ENCODE measurements around the gene KRT13. TPM values are rescaled to one million over a fixed set of nuclear protein-coding genes. Genes with fewer than 3 reads are reported as not detected.

The KRT13 gene
- total and polyA plus RNA-seq, 9 of the 15 experiments (the other 6 are each of a cell fraction or from before 2014, with no cell fraction given), result 0.11 to 1.1 (median 0.24) TPM; not detected in 3

DNA sequence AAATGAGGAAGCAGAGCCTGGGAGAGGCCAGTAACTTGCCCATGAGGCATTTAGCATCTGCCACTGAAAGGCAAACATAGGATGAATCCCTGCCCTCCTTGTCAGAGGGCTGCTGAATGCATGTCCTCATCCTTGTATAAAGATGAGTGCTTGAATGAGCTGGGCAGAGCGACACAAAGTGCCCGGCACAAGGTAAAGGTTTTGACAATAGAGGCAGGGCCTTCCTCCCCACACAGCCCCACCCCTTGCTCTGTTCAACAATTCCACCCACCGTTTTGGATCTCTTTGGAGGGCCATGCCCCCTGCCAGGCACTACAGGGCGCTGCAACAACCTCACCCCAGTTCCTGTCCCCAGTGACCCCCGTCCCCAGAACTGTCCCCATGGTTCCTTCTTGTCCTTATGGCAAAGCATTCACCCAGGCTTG is 24.1 kb upstream of the KRT13 start:
- peaks cover 45 to 64% of the 10 kb centered on the region in 2 experiments for H3K4me1 ChIP-seq (replicated peaks in 1 of 2; ENCODE audit: control insufficient read depth in 2 of 2, insufficient read depth in 2 of 2, low read length in 2 of 2)
- in situ Hi-C loops (cut with MboI), result no loop called here
- TF ChIP-seq ILF3 (IDR thresholded peaks at IDR 0.05; ENCODE audit: borderline replicate concordance), result no peak
- TF ChIP-seq CUX1 (CRISPR knock-in tag; IDR thresholded peaks at IDR 0.05), result 0 out of 2 replicates have a peak, but pooled peaks have one; percentile 34
- TF ChIP-seq, protein P1, sequence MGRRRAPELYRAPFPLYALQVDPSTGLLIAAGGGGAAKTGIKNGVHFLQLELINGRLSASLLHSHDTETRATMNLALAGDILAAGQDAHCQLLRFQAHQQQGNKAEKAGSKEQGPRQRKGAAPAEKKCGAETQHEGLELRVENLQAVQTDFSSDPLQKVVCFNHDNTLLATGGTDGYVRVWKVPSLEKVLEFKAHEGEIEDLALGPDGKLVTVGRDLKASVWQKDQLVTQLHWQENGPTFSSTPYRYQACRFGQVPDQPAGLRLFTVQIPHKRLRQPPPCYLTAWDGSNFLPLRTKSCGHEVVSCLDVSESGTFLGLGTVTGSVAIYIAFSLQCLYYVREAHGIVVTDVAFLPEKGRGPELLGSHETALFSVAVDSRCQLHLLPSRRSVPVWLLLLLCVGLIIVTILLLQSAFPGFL (CRISPR knock-in tag; IDR thresholded peaks at IDR 0.05), result 0 out of 2 replicates have a peak, but pooled peaks have one; percentile 14
- no peak for TF ChIP-seq ZBTB49 (CRISPR knock-in tag; IDR thresholded peaks at IDR 0.05; ENCODE audit: borderline replicate concordance)
- TF ChIP-seq ZNF232 (CRISPR knock-in tag; IDR thresholded peaks at IDR 0.05), result no peak
- TF ChIP-seq, protein P2, sequence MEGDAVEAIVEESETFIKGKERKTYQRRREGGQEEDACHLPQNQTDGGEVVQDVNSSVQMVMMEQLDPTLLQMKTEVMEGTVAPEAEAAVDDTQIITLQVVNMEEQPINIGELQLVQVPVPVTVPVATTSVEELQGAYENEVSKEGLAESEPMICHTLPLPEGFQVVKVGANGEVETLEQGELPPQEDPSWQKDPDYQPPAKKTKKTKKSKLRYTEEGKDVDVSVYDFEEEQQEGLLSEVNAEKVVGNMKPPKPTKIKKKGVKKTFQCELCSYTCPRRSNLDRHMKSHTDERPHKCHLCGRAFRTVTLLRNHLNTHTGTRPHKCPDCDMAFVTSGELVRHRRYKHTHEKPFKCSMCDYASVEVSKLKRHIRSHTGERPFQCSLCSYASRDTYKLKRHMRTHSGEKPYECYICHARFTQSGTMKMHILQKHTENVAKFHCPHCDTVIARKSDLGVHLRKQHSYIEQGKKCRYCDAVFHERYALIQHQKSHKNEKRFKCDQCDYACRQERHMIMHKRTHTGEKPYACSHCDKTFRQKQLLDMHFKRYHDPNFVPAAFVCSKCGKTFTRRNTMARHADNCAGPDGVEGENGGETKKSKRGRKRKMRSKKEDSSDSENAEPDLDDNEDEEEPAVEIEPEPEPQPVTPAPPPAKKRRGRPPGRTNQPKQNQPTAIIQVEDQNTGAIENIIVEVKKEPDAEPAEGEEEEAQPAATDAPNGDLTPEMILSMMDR (IDR thresholded peaks at IDR 0.05 in 2 of 3, conservative IDR thresholded peaks at IDR 0.05 in 1 of 3; ENCODE audit: insufficient read depth in 2 of 3, low read depth in 1 of 3, low read length in 3 of 3), result 0 out of 6 replicates have a peak, but pooled peaks of 1 of the 3 experiments have one; percentile 3
- TF ChIP-seq, protein P3, sequence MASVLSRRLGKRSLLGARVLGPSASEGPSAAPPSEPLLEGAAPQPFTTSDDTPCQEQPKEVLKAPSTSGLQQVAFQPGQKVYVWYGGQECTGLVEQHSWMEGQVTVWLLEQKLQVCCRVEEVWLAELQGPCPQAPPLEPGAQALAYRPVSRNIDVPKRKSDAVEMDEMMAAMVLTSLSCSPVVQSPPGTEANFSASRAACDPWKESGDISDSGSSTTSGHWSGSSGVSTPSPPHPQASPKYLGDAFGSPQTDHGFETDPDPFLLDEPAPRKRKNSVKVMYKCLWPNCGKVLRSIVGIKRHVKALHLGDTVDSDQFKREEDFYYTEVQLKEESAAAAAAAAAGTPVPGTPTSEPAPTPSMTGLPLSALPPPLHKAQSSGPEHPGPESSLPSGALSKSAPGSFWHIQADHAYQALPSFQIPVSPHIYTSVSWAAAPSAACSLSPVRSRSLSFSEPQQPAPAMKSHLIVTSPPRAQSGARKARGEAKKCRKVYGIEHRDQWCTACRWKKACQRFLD (CRISPR knock-in tag; IDR thresholded peaks at IDR 0.05), result peak; percentile 83; the same call in 1 of the 2 replicates

More for the DNA sequence above, 24.1 kb upstream of the KRT13 start:
- Histone ChIP-seq H3K9me1 (ENCODE audit: control insufficient read depth, insufficient read depth, low read length) (no peaks in the 10 kb centered on the region), H3K4me3 (peak overlapping the region; percentile 11; the same call in 1 of the 2 replicates), H3K4me2 (ENCODE audit: insufficient read depth, low read length) (peak overlapping the region; percentile 87), H3K9me3 (replicated peaks; ENCODE audit: control insufficient read depth, insufficient read depth, low read depth, low read length) (no peaks in the 10 kb centered on the region), H2AFZ (ENCODE audit: low read depth, low read length) (peak overlapping the region; percentile 80; the same call in 1 of the 2 replicates), H4K20me1 (replicated peaks; ENCODE audit: control insufficient read depth, insufficient read depth, low read length) (no peaks in the 10 kb centered on the region; the same call in 1 of the 2 replicates), H3K79me2 (ENCODE audit: control insufficient read depth, insufficient read depth, low read length) (peaks cover 32% of the 10 kb centered on the region), H3K36me3 (ENCODE audit: control insufficient read depth, insufficient read depth, low read length) (peaks cover 15% of the 10 kb centered on the region; the same call in 1 of the 3 replicates), H3K27me3 (ENCODE audit: control insufficient read depth in 2 of 2, insufficient read depth in 2 of 2, low read length in 2 of 2) (no peaks in the 10 kb centered on the region), H3K9ac (ENCODE audit: insufficient read depth in 1 of 2, low read depth in 2 of 2, low read length in 2 of 2) (peak overlapping the region; percentile 62 to 86; a peak in 3 of 4 replicates), H3K27ac (ENCODE audit: extremely low read depth, low read depth, low read length) (peak overlapping the region; percentile 94)
- CTCF ChIA-PET (ENCODE audit: low intra/inter-chr PET ratio), result interaction anchor here (0.6 to 0.7 kb wide), 2 partner anchors 55 to 173 kb away, joined by 3 to 6 read pairs; no protein-coding TSS in a partner anchor
- DNase-seq (ENCODE audit: extremely low read depth in 1 of 4, low spot score in 3 of 4), result peak in 1 of 4 experiments; percentile 37
- intact Hi-C loops (cut with micrococcal nuclease), result no loop called here
- BruUV-seq (replicated peaks), result no TSS peak
- peak; percentile 1 for ATAC-seq
- peak; percentile 35 for FAIRE-seq
- 17% methylated on average over 5 of the region's 5 CpGs for WGBS (ENCODE audit: insufficient coverage, low coverage, missing lambda C conversion rate)
- POLR2A ChIA-PET, result interaction anchor here (0.7 to 4.3 kb wide), 7 partner anchors 10 to 160 kb away, joined by 3 to 23 read pairs (median 7); partner anchors contain the start of genes EIF1 and KRT15
